Parathyroid adenoma (tissue), 2 donors: ENCODE results near the gene GSTO1.

ENCODE experiments used
- H2AFZ ChIP-seq: fragments of 300-600 bp; sonication (generic); one replicate; pipeline ENCODE4 v1.7.0; 2017; ENCODE audit warnings: antibody characterized with exemption, mild to moderate bottlenecking
- H3K27ac ChIP-seq: fragments of 300-600 bp; sonication (generic); one replicate; pipeline ENCODE4 v1.7.0; 2017
- H3K27me3 ChIP-seq: fragments of 300-600 bp; sonication (generic); one replicate; pipeline ENCODE4 v1.7.0; 2017; ENCODE audit warnings: low read length; ENCODE audit not compliant: control insufficient read depth, insufficient read depth
- H3K36me3 ChIP-seq: fragments of 300-600 bp; sonication (generic); one replicate; pipeline ENCODE4 v1.7.0; 2017; ENCODE audit warnings: low read length; ENCODE audit not compliant: control insufficient read depth, insufficient read depth
- H3K4me1 ChIP-seq: fragments of 300-600 bp; sonication (generic); one replicate; pipeline ENCODE4 v1.7.0; 2017; ENCODE audit warnings: control low read depth
- H3K4me2 ChIP-seq: fragments of 300-600 bp; sonication (generic); one replicate; pipeline ENCODE4 v1.7.0; 2017; ENCODE audit warnings: low read length
- H3K4me3 ChIP-seq: fragments of 300-600 bp; sonication (generic); one replicate; pipeline ENCODE4 v1.7.0; 2017; ENCODE audit warnings: low read depth, low read length
- H3K79me2 ChIP-seq: fragments of 300-600 bp; sonication (generic); one replicate; pipeline ENCODE4 v1.7.0; 2017; ENCODE audit warnings: control low read depth
- H3K9ac ChIP-seq: fragments of 300-600 bp; sonication (generic); one replicate; pipeline ENCODE4 v1.7.0; 2017; ENCODE audit warnings: mild to moderate bottlenecking
- H3K9me3 ChIP-seq: fragments of 300-600 bp; sonication (generic); one replicate; pipeline ENCODE4 v1.7.0; 2017; ENCODE audit warnings: low read length; ENCODE audit not compliant: control insufficient read depth
- TF ChIP-seq, protein P1 (sequence below): fragments of 300-600 bp; sonication (generic); IDR thresholded peaks from one replicate; pipeline ENCODE4 v1.7.0; 2017; ENCODE audit warnings: antibody characterized with exemption, mild to moderate bottlenecking
- donor health status: primary hyperparathyroidism.

Gene GSTO1

GRCh38 chr10:104304927-104305326, 50.2 kb downstream of the GSTO1 start:
- no peak overlapping the region for H3K4me3 ChIP-seq
- no peaks in the 10 kb centered on the region for H3K79me2 ChIP-seq
- H3K9ac ChIP-seq, result no peak overlapping the region
- peak overlapping the region; percentile 80 for H3K27ac ChIP-seq
- peak overlapping the region; percentile 5 for H3K4me2 ChIP-seq
- peak overlapping the region; percentile 40 for H2AFZ ChIP-seq
- TF ChIP-seq, protein P1, sequence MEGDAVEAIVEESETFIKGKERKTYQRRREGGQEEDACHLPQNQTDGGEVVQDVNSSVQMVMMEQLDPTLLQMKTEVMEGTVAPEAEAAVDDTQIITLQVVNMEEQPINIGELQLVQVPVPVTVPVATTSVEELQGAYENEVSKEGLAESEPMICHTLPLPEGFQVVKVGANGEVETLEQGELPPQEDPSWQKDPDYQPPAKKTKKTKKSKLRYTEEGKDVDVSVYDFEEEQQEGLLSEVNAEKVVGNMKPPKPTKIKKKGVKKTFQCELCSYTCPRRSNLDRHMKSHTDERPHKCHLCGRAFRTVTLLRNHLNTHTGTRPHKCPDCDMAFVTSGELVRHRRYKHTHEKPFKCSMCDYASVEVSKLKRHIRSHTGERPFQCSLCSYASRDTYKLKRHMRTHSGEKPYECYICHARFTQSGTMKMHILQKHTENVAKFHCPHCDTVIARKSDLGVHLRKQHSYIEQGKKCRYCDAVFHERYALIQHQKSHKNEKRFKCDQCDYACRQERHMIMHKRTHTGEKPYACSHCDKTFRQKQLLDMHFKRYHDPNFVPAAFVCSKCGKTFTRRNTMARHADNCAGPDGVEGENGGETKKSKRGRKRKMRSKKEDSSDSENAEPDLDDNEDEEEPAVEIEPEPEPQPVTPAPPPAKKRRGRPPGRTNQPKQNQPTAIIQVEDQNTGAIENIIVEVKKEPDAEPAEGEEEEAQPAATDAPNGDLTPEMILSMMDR, result no peak
- H3K9me3 ChIP-seq, result no peaks in the 10 kb centered on the region
- H3K4me1 ChIP-seq, result peaks cover 26% of the 10 kb centered on the region
- H3K27me3 ChIP-seq, result no peaks in the 10 kb centered on the region
- H3K36me3 ChIP-seq, result no peaks in the 10 kb centered on the region

GRCh38 chr10:104306897-104307296, 52.2 kb downstream of the GSTO1 start:
- no peaks in the 10 kb centered on the region for H3K27me3 ChIP-seq

DNA sequence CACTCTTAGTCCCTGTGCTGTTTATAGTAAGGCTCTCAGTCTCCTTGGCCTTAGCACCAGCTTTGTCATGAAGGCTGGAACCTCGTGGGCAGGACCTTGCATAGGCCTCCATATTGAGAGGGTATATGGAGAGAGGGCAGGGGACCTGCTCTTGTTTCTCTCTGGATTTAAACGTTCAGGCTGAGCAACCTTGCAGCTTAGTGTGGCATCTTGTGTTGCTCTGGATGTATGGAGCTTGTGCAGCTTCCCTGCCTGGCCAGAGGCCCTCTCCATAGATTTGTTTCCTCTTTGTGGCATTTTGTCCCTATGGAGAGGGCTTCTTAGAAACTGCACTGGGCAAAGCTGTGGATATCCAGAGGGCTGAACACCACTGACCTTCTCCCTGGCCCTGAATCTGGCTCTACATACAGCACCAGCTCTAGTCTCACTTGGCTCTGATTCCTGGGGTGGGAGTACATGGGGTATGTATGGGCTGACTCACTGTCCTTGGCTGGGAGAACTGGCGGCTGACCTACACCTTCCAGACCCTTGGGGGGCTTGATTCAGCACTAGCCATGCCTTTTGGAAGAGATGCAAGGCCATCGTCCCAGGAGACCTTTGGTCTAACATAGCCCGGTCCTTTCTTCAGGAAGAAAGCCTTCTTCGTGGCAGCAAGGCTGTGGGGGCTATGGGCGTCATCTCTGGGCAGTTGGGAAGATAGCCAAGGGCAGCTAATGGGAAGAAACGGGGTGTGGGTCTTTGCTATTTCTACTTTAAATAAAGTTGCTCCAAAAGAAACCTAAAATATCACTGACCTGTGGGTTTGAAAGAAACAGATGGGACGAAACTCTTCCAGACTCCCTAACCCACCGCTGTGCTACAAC, 53.1 kb downstream of the GSTO1 start:
- H3K27ac ChIP-seq, result no peak overlapping the region
- H3K79me2 ChIP-seq, result no peaks in the 10 kb centered on the region
- no peaks in the 10 kb centered on the region for H3K9me3 ChIP-seq
- no peak overlapping the region for H3K4me2 ChIP-seq
- no peak overlapping the region for H2AFZ ChIP-seq
- H3K4me3 ChIP-seq, result no peak overlapping the region
- no peaks in the 10 kb centered on the region for H3K27me3 ChIP-seq
- no peaks in the 10 kb centered on the region for H3K36me3 ChIP-seq
- no peak overlapping the region for H3K9ac ChIP-seq
- H3K4me1 ChIP-seq, result peaks cover 22% of the 10 kb centered on the region
- TF ChIP-seq, protein P1, result no peak

More at GRCh38 chr10:104306897-104307296, 52.2 kb downstream of the GSTO1 start:
- Histone ChIP-seq H3K79me2 (no peaks in the 10 kb centered on the region), H3K36me3 (no peaks in the 10 kb centered on the region), H3K4me2 (no peak overlapping the region), H3K9ac (no peak overlapping the region), H3K9me3 (no peaks in the 10 kb centered on the region), H3K4me1 (peaks cover 22% of the 10 kb centered on the region), H3K4me3 (no peak overlapping the region), H3K27ac (no peak overlapping the region), H2AFZ (no peak overlapping the region)
- TF ChIP-seq, protein P1, result no peak

DNA sequence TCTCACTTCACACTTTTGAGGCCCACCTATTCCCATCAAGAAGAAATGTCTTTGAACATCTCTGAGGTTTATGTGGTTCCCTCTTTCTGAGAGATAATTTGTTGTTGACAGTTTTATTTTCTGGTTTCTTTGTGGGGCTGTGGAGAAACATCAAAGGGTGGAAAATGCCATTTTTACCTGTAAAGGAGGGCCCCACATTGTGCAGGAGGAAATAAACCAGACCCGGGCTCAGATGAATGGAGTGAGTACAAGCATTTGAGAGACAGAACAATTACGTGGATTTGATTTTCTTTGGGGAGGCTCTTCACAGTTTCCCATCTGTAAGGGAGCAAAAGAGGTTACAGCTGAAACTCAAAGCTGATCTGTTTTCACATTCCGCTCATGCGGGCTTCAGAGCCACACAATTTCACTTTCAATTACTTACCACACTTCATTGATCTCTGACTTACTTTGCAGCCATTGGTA, 53.8 kb downstream of the GSTO1 start:
- Histone ChIP-seq H3K9me3 (no peaks in the 10 kb centered on the region), H3K4me3 (no peak overlapping the region), H3K27me3 (no peaks in the 10 kb centered on the region), H3K4me1 (peaks cover 22% of the 10 kb centered on the region), H3K36me3 (no peaks in the 10 kb centered on the region), H3K4me2 (no peak overlapping the region), H2AFZ (no peak overlapping the region), H3K9ac (no peak overlapping the region), H3K27ac (no peak overlapping the region), H3K79me2 (no peaks in the 10 kb centered on the region)
- TF ChIP-seq, protein P1, result no peak
